SW 1271 (cell line): ENCODE measurements around the gene CRTC3.
"Not testable (repeated sequence)": the region's sequence is repeated elsewhere in the genome, so short reads cannot be mapped to it uniquely, and the experiment has no call there.

Experiments
- DNase-seq, 2 experiments: peaks; one replicate each; lab custom pipeline; 2025; lab: John Stamatoyannopoulos, UW

CRTC3 gene

GRCh38 chr15:90523373-90523772, 6.3 kb upstream of the CRTC3 start:
- DNase-seq, result no peak

- DNase-seq, result not testable (repeated sequence)
Measured at GRCh38 chr15:90524018-90524803, 5.5 kb upstream of the CRTC3 start.

GRCh38 chr15:90529011-90529370, 732 bp upstream of the CRTC3 start:
- no peak for DNase-seq

GRCh38 chr15:90530250-90531051, 728 bp downstream of the CRTC3 start:
- peak in 1 of 2 experiments; percentile 21 for DNase-seq

GRCh38 chr15:90531147-90531546, 1.4 kb downstream of the CRTC3 start:
- no peak for DNase-seq

- no peak for DNase-seq
Measured at GRCh38 chr15:90535254-90535653, 5.5 kb downstream of the CRTC3 start.

GRCh38 chr15:90539789-90540188, 10.1 kb downstream of the CRTC3 start:
- DNase-seq, result no peak

GRCh38 chr15:90540768-90541167, 11.0 kb downstream of the CRTC3 start:
- no peak for DNase-seq

GRCh38 chr15:90545095-90545494, 15.4 kb downstream of the CRTC3 start:
- DNase-seq, result no peak

- no peak for DNase-seq
Measured at GRCh38 chr15:90547540-90547939, 17.8 kb downstream of the CRTC3 start.

- DNase-seq, result no peak
Measured at GRCh38 chr15:90550919-90551318, 21.2 kb downstream of the CRTC3 start.

- DNase-seq, result no peak
Measured at GRCh38 chr15:90552162-90552928, 22.6 kb downstream of the CRTC3 start.

- no peak for DNase-seq
Measured at GRCh38 chr15:90552929-90553211, 23.1 kb downstream of the CRTC3 start.

GRCh38 chr15:90553248-90553745, 23.6 kb downstream of the CRTC3 start:
- DNase-seq, result no peak

- no peak for DNase-seq
Measured at GRCh38 chr15:90557186-90558084, 27.7 kb downstream of the CRTC3 start.

GRCh38 chr15:90558171-90558573, 28.4 kb downstream of the CRTC3 start:
- no peak for DNase-seq

GRCh38 chr15:90559119-90559518, 29.4 kb downstream of the CRTC3 start:
- no peak for DNase-seq

GRCh38 chr15:90560229-90560776, 30.6 kb downstream of the CRTC3 start:
- DNase-seq, result no peak

- DNase-seq, result no peak
Measured at GRCh38 chr15:90561344-90562244, 31.9 kb downstream of the CRTC3 start.

- no peak for DNase-seq
Measured at GRCh38 chr15:90562669-90563068, 32.9 kb downstream of the CRTC3 start.
